Measurements from ENCODE around the gene TOP3A.
"Not testable (repeated sequence)": the region's sequence is repeated elsewhere in the genome, so short reads cannot be mapped to it uniquely, and the experiment has no call there.

The TOP3A gene

DNA sequence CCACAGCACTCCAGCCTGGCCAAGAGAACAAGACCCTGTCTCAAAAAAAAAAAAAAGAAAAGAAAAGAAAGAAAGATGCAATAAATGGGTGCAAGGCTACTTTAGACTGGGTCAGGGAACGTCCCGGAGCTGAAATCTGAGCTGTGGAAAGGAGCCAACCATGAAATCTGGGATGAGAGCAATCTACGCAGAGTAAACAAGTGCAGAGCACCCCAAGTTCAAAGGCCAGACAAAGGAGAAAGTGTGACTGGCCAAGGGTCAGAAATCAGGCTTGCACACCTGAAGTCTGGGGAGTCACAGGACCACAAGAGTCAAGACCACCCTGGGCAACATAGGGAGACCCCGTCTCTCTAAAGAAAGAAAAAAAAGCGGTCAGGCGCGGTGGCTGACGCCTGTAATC lies 45.7 kb upstream of the TOP3A start:
- no peak for TF ChIP-seq CTCF (IDR thresholded peaks at IDR 0.05; ENCODE audit: control extremely low read depth, extremely low read depth, low read depth, missing control alignments)
- no peak for DNase-seq (ENCODE audit: extremely low spot score)
- POLR2A ChIA-PET = no interaction called here
- CTCF ChIA-PET = no interaction called here

DNA sequence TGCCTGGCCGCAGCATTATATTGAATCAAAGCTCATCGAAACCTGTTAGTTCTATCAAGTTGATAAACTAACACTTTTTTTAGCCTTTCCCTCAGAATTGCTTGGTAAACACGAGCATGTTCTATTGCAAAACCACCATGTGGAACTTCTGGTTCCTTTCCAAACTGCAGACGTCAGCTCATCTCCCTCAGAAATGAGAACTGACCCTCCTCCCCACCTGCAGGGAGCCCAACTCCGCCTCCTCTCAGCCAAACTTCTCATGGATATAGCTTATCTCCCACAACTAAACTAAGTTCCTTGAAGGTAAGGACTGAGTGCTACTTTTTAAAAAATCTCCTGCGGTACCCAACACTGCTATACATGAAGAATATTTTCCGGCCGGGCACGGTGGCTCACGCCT lies 41.8 kb upstream of the TOP3A start:
- ChIA-PET POLR2A (no interaction called here), CTCF (no interaction called here)
- no peak for DNase-seq (ENCODE audit: extremely low spot score)
- no peak for TF ChIP-seq CTCF (IDR thresholded peaks at IDR 0.05; ENCODE audit: control extremely low read depth, extremely low read depth, low read depth, missing control alignments)

DNA sequence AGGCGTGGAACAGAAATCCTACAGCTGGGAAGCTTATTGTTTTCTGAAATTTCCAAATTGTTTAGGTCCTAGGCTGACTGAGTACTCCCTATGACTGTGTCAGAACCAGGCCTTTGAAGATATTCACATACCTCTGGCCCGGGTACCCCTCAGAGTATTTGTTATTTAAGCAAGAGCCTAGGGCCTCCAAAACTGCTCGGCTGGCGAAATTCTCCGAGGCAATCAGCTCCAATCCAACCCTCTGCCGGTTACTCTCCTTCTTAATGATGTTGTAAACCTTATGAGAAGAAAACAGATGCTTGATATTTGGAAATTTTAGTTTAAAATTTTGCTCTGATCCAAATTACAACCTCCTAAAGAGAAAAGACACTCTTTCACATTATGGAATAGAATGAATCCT lies 38.7 kb upstream of the TOP3A start:
- TF ChIP-seq CTCF (IDR thresholded peaks at IDR 0.05; ENCODE audit: control extremely low read depth, extremely low read depth, low read depth, missing control alignments) = no peak
- DNase-seq (ENCODE audit: extremely low spot score) = no peak
- POLR2A ChIA-PET = no interaction called here
- CTCF ChIA-PET = no interaction called here

DNA sequence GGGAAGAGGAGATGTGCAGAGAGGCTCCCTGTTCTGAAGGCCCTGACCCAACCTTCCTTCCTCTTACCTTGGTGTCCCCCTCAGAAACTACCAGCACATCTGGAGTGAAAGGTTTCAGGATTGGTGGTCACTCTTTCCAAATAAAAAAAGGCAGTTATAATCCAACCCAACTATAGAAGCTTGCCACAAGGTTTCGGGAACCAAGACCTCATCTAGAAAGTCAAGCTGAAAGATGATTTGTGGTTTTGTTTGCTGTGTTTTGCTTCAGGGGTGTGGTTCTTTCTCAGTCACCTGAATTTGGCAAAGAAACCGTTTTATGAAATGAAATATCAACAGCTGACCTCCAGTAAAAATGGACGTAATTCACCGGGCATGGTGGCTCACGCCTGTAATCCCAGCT lies 29.2 kb upstream of the TOP3A start:
- TF ChIP-seq CTCF (IDR thresholded peaks at IDR 0.05; ENCODE audit: control extremely low read depth, extremely low read depth, low read depth, missing control alignments) = no peak
- ChIA-PET CTCF (no interaction called here), POLR2A (no interaction called here)
- peak; percentile 45 for DNase-seq (ENCODE audit: extremely low spot score)

DNA sequence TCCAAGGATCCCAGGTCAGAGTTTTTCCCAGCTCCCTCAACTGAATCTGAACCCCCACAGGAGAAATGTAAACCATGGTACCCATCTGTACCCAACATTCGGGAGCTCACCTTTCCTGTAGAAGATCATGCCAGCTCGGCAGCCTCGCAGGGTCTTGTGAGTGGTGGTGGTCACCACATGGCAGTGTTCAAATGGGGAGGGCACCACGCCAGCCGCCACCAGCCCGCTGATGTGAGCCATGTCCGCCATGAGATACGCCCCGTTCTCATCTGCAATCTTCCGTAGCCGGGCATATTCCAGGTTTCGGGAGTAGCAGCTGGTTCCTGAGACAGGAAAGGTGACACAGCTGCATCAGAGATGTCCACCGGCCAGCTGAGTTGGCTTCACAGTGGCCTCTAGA lies 25.1 kb upstream of the TOP3A start:
- no peak for DNase-seq (ENCODE audit: extremely low spot score)
- CTCF ChIA-PET = no interaction called here
- POLR2A ChIA-PET = no interaction called here
- no peak for TF ChIP-seq CTCF (IDR thresholded peaks at IDR 0.05; ENCODE audit: control extremely low read depth, extremely low read depth, low read depth, missing control alignments)

GRCh38 chr17:18338158-18338557 lies 23.4 kb upstream of the TOP3A start:
- not testable (repeated sequence) for DNase-seq (ENCODE audit: extremely low spot score)

DNA sequence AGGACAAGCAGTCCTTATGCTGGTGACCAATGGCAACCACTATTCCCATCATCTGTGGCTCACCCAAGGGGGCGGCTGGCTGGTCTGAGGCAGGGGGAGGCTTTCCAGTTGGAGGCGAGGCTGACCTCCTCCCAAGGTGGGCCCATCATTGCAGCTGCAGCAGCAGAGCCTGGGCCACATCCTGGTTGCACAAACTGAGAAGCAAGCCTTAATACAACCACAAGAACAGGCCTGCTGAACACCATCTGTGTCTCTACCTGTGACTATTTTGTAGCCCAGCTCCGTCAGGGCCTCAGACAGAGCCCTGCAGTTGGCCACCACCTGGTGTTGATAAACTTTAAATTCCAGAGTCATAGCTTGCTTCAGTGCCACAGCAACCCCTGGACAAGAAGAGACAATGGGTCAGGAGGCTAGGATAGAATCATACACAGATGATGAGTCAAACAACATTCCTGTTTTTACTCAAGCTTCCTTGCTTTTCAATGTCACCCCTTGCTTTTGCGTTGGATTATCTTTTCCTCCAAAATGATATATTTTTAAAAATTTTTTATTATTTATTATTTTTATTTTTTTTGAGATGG lies 18.2 kb upstream of the TOP3A start:
- DNase-seq (ENCODE audit: extremely low spot score) = no peak
- ChIA-PET CTCF (interaction anchor here (2.3 kb wide), 1 partner anchor 13 kb away, joined by 9 read pairs; no protein-coding TSS in a partner anchor), POLR2A (no interaction called here)
- TF ChIP-seq CTCF (IDR thresholded peaks at IDR 0.05; ENCODE audit: control extremely low read depth, extremely low read depth, low read depth, missing control alignments) = no peak

More at GRCh38 chr17:18338158-18338557, 23.4 kb upstream of the TOP3A start:
- CTCF ChIA-PET, POLR2A ChIA-PET: not testable (repeated sequence)
